Ishikawa (cell line): ENCODE measurements around the gene MYH7.

Experiments used
- CEBPB ChIP-seq: IDR thresholded peaks from 2 replicates; pipeline ENCODE4 v1.6.1; 2012
- EGR1 ChIP-seq: IDR thresholded peaks from 2 replicates; pipeline ENCODE4 v1.6.1; 2012
- EP300 ChIP-seq: IDR thresholded peaks from 2 replicates; pipeline ENCODE4 v1.6.1; 2012; ENCODE audit warnings: borderline replicate concordance
- NFIC ChIP-seq: IDR thresholded peaks from 2 replicates; pipeline ENCODE4 v1.6.1; 2012
- TF ChIP-seq, protein P1 (sequence below): IDR thresholded peaks from 2 replicates; pipeline ENCODE4 v1.6.1; 2012

DNA sequence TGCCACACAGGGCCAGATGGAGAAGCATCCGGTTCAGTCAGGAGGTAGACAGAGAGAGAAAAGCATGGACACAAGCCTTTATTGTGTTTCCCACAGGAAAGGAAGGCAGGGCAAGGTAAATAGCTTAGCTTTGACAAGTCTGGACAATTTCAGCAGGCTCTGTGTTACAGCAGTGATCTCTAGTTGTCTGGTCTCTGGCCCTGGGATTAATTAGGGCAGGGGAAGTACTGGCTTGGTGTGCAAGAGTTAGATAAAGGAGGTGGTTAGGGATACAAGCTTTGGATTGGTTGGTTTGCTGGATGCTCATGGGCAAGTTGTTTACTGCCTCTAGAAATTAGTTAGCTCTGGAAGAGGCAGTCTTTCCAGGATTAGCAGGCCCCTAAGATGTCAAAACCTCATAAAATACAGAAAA is 19.0 kb upstream of the MYH7 start:
- TF ChIP-seq EP300 (no peak), EGR1 (no peak), NFIC (no peak), CEBPB (no peak)
- TF ChIP-seq, protein P1, sequence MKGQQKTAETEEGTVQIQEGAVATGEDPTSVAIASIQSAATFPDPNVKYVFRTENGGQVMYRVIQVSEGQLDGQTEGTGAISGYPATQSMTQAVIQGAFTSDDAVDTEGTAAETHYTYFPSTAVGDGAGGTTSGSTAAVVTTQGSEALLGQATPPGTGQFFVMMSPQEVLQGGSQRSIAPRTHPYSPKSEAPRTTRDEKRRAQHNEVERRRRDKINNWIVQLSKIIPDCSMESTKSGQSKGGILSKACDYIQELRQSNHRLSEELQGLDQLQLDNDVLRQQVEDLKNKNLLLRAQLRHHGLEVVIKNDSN: no peak
